Jurkat, Clone E6-1 (cell line): ENCODE results near the gene PRICKLE4.
"Not testable (repeated sequence)": the region's sequence is repeated elsewhere in the genome, so short reads cannot be mapped to it uniquely, and the experiment has no call there.

Experiments used
- DNase-seq: peaks from one replicate; pipeline ENCODE4 v3.0.0-alpha.2; 2011; ENCODE audit warnings: low read depth, low spot score
- H3K4me3 ChIP-seq: 2 replicates; pipeline ENCODE4 v1.5.1; 2011; ENCODE audit warnings: mild to moderate bottlenecking, low read length, control low read depth, moderate library complexity

The PRICKLE4 gene

DNA sequence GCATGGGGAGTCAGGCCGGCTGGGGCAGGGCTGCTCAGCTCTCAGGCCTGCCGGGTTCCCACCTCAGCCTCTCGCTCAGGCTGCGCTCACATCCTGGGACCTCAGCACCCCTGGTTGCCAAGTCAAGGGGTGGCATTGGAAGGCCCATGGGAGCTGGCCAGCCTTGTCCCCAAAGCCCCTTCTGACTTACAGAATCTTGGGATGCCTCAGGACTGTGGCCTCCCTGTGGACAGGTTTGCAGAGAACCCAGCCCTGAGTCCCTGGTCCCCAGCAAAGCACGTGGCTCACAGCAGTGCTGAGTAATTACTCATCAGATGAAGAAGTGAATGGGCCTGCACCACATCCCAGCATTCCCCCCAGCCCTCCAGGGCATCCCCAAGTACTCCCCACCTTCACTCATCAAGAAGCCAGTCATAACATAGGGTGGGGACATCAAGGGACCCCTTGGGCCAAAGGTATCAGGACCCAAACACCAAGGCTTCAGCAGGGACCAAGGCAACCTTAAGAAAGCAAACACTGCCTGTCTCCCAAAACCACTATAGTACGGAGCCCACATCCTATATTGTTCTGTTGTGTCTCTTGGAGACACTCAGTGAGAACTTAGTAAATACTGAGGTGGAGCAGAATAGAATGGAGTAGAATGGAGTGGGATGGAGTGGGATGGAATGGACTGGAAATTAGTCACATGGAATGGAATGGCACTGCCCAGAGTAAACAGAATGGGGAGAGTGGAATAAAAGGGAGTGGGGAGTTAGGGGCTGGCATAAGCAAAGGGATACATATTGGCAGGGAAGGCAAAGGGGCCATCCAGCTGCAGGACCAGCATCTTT, 37.0 kb upstream of the PRICKLE4 start:
- DNase-seq = no peak
- no peak overlapping the region for H3K4me3 ChIP-seq

DNA sequence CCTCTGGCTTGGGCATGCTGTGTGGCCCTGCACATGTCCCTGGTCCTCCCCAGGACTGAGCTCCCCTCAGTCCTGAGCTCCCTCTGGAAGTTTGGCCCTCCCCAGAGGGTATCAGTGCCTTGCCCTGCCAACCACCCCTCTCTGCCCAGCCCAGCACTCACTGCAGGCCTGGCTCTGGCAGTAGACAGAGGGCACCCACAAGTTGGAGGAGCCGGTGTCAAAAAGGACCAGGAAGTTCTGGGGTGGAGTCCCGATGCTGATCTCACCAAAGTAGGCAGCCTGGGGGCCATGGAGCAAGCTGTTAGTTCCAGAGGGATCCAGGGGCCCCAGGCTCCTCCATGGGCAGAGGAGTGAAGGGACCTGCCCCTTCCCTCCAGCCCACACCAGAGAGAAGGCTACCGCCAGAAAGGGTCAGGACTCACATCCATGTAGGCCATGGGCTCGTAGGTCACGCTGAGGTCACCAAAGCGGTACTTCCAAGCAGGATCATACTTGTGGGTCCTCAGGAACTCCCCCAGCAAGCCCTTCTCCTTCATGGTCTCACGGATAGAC, 36.3 kb upstream of the PRICKLE4 start:
- no peak for DNase-seq
- no peak overlapping the region for H3K4me3 ChIP-seq

DNA sequence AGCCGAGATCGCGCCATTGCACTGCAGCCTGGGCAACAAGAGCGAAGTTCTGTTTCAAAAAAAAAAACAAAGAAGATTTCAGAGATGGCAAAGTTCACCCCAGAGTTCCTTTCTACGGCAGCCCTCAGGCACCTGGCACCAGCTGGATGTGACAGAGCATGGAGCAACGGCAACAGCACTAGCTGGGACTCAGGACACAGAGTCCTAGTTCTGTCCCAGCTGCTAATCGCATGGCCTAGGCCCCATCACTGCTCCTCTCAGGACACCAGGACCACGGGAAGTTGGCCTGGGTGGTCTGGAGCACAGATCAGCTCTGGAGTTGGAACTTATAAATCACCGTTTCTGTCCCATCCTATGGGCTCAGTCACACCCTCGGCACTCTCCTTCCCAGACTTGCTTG, 34.5 kb upstream of the PRICKLE4 start:
- DNase-seq = no peak

DNA sequence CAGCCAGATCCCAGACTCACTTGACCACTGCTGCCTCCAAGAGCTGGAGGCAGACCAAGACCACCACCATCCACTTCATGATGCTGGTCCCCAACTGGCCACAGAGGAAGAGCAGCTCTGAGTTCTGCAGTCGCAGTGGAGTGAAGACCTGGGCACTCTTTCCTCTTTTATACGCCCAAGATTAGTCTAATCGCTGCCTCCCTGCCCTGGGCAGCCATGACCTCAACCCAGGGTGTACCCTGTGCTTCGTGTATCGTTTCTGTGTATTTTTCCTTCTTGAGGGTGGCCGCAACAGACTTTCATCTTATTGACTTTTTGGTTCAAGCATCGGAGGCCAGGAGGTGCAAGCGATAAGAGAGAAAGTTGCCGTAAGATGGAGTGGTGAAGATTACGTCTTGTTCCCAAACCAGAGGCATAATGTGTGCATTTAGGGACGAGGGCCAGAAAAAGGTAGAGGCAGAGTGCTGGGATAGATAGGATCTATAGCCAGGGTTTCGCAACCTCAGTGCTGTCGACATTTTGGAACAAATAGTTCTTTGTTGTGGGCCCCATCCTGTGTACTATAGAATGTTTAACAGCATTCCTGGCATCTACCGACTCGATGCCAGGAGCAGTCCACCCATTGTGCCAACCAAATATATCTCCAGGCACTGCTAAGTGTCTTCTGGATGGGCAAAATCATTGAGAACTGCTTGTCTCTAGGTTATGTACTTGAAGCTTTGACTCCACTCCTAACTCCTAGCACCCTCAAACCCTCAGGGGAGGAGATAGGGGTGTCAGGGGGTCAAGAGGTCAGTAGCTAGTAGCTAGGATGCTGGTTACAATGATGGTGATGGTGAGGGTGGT, 33.1 kb upstream of the PRICKLE4 start, which contains the start of gene PGC:
Gene PGC (minus strand): TSS at position 142 of the 846 bp plus-strand sequence. CDS start 63 bp downstream, at position 79.
- no peak within 1 kb of the TSS for H3K4me3 ChIP-seq
- no peak for DNase-seq

More for the DNA sequence above, 34.5 kb upstream of the PRICKLE4 start:
- no peak overlapping the region for H3K4me3 ChIP-seq

DNA sequence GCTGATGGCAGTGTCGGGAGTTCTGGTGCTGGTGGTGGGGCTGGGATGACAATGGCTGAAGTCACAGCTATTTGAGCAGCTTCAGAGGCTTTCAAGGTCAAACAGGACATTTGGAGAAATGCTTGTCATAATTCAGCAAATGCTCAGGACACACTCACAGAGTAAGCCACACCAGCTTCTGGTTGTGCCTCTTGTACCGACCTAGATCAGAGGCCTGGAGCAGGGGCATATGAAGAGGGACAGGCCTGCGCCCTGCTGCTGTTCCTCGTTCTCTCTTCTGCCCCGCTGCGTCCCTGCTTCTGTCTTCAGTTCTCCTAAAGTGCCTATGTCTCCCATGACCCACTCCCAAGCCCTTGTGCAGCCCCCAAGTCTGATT, 32.5 kb upstream of the PRICKLE4 start:
- DNase-seq = no peak
- H3K4me3 ChIP-seq = no peak overlapping the region

DNA sequence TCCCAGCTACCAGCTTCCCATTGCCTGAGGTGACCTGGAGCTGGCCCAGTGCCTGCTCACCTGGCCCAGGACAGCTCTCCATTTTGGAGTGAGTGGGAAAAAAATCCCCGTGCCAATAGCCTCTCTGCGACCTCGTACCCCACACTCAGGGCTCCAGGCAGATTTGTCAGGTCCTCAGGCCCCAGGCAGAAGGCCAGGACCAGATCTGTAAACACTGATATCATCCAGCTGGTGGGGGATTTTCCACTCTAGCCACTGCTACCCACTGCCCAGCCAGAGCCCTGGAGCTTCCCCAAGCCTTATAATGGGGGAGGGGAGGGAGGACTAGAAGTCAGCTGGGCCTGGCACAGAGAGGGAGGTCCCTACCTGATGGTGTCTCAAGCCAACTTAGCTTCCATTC, 32.0 kb upstream of the PRICKLE4 start:
- no peak overlapping the region for H3K4me3 ChIP-seq
- no peak for DNase-seq

DNA sequence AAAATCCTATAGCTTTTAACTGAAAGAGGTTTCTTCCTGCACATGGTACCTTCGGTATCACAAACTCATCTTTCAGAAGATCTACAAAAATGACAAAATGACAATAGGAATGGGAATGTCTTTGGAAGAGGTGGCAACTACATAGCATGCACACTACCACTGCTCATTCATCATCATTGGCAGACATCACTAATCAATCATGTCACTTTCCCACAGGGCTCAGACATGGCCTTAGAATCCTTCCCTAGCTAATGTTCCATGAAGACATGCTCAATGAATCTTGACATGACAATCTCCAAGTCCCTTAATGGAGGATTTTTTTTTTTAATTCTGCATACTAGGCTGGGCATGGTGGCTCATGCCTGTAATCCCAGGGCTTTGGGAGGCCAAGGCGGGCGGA, 30.2 kb upstream of the PRICKLE4 start:
- DNase-seq = no peak
- no peak overlapping the region for H3K4me3 ChIP-seq

DNA sequence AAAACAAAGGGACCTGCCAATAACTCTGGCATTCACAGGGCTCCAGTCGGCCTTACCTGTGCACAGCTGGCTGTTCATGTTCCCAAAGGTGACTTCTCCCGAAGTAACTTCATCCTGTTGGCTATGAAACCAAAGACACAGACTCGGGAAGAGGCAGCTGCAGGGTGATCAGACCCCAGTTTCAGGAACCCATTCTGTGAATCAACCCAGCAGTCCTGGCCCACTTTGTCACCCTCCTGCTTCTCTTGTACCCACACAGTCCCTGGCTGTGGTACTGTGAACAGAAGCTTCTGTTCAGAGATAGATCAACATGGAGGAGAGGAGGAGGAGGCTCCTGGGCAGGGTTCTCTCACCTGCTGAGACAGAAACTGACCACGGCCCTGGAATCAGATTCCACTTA, 24.7 kb upstream of the PRICKLE4 start:
- no peak overlapping the region for H3K4me3 ChIP-seq
- DNase-seq = no peak

DNA sequence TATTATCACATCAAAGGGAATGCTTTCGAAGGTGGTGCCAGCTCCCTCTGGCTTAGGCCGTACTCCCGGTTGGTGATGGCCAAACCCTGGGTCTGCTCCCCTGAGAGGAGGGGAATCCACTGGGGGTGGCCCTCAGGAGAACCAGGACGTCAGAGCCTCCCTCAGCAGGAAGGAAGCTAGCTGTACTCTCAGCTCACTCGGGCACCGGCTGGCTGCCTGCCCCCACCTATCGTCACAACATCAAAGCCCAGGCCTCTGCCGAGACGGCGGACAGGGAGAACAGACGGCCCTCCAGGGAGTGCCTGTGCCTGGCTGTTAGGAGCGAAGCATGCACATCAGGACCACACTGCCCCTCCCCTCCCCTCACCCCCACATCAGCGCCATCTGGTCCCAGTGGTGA, 24.2 kb upstream of the PRICKLE4 start:
- no peak for DNase-seq
- no peak overlapping the region for H3K4me3 ChIP-seq

DNA sequence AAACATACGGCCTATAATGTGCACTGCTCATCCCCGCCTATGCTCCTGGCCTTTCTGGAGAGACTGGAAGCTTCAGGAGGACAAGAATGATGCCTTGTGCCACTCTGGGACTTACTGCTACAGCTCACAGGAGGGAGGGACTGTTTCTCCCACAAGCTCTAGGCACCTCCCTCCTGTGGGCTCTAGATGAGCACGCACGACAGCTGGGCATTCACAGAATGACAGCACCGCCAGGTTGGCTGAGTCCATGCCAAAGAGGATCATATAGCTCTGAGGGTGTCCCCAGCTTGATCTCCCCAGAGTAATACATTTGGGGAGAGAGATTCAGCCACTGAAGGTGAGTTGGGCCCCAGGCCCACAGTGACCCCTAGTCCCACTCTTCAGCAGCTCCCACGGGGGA, 23.3 kb upstream of the PRICKLE4 start:
- no peak for DNase-seq
- H3K4me3 ChIP-seq = no peak overlapping the region

DNA sequence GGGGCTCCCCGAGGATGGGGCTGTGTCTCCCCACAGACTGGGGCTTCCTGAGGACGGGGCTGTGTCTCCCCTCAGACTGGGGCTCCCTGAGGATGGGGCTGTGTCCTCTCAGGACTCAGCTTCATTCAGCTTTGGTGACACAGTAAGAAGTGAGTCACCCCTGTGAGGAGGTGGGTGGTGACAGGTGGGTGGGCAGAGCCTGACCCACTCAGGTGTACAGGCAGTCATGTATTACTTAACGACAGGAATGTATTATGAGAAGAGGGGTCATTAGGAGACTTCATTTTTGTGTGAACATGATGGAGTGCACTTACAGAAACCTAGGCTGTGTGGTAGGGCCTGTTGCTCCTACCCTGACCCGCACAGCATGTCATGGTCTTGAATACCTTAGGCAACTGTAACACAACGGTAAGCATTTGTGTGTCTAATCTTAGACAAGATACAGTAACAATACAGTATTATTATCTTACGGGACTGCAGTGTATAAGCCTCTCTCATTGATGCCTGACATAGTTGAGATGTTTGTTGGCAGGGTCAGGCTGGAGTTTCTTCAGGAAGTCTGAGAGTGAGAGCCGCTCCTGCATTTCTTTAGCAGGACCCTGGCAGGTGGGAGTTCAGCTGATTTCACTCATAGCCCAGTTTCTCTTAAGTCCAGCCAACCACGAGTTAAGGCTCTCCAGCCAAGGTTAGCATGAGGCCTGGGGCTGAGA, 22.5 kb upstream of the PRICKLE4 start:
- DNase-seq = no peak
- no peak overlapping the region for H3K4me3 ChIP-seq

DNA sequence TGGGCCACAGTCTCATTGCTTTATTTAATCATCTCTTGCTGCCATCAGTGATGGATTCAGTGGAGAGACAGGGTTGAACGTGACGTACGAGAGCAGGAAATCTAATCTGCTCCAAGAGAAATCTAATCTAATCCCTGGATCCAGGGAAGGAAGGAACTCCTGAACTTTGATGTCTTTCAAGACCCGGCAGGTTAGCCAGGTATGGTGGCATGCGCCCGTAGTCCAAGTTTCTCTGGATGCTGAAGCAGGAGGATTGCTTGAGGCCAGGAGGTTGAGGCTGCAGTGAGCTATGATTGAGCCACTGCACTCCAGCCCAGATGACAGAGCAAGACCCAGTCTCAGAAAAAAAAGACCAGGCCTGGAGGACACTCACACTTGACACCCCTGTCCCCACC, 21.9 kb upstream of the PRICKLE4 start:
- DNase-seq = no peak
- H3K4me3 ChIP-seq = no peak overlapping the region

DNA sequence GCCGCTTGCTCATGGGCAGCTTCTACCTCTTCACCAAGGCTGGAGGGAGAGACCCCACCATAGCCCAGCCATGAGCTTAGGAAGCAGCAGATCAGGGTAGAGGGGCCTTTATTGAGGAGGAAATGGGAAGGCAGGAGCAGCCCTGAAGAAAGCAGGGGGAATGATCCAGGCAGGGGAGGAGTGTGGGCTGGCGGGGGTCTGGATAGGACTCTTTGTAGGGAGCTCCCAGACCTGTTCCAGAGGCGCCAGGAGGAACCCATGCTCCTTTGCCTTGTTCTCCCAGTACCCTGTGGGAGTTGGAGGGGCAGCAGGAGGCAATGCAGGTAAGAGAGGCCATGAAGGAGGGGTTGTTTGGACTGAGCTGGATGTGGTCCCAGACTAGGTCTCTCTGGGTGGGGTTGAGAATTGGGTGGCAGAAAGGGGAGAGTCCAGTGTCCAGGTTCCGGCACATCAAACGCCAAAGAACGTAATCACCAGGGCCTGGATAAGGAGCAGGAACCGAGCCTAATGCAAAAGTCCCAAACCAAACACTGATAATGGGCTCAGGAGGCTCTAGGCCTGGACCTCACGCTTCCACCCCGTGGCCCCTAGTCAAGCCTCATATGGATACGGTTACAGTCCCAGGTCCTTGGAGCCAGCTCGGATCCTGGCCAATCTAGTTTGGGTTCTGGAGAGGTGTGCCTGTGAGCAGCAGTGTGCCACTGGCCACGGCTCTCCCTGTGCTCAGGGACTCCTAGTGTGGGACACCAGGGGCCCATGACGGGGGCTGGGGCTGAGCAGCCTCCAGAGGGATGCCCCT, 21.3 kb upstream of the PRICKLE4 start:
- no peak for DNase-seq
- H3K4me3 ChIP-seq = no peak overlapping the region

DNA sequence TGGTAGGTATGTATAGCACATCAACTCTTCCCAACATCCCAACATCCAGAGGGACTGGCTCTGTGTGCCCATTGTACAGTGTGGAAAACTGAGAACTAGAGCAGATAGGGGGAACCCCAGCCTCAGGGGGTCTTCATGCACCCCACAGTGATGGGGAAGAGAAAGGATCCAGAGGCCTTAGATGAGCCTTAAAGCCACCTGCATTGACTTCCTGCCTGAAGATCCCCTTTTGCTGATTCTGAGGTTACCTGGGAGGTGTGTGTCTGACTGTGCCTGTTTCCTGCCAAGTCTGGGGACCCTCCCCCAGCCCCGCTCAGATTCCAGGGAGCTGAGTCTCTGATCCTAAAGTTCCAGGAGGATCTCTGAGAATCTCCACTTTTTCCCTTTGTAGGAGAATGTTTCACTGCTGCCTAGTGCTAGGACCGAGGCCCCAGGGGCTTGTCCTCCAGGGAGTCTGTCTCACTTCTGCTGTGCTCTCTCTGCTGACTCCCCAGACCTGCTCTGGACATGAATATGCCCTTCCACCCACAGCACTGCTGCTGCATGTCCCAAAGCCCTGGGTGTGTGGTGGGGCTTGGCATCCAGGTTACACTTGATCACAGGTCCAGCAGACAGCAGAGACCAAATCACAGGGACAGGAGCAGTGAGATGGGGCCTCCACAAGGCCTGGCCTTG, 20.5 kb upstream of the PRICKLE4 start:
- DNase-seq = no peak
- no peak overlapping the region for H3K4me3 ChIP-seq

DNA sequence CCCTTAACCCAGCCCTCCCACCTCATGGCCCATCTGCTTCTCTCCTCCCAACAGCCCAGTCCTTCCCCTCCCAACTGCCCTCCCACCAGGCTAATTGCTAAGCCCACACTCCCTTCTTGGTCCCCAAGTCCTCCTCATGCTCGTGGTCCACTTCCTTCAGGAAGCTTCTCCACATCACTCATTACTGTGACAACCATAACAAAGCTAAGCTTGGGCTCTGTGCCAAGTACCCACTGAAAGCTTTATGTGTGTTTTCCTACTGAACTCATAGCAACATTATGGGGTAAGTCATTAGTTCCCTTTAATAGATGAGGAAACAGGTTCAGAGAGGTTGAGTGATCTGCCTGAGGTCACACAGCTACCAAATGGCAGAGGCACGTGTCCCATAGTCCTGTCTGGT, 17.1 kb upstream of the PRICKLE4 start:
- H3K4me3 ChIP-seq = no peak overlapping the region
- no peak for DNase-seq

DNA sequence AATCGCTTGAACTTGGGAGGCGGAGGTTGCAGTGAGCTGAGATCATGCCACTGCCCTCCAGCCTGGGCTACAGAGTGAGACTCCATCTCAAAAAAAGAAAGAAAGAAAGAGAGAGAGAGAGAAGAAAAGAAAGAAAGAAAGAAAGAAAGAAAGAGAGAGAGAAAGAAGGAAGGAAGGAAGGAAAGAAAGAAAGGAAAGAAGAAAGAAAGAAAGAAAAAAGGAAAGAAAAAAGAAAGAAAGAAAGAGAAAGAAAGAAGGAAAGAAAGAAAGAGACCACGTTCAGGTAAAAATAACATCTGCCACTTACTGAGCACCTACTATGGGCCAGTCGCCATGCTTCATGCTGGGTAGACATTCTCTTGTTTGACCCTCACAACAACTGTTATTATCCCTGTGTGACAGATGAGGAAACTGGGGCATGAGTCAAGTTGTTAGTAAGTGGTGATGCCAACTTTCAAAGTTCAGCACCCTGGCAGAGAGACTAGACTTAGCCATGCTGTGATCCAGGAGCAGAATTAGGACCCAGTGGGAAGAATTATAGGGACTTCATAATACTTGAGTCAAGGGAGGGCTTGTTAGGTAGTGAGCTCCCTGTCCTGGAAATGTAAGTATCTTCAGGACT, 14.4 kb upstream of the PRICKLE4 start:
- not testable (repeated sequence) for DNase-seq, H3K4me3 ChIP-seq

DNA sequence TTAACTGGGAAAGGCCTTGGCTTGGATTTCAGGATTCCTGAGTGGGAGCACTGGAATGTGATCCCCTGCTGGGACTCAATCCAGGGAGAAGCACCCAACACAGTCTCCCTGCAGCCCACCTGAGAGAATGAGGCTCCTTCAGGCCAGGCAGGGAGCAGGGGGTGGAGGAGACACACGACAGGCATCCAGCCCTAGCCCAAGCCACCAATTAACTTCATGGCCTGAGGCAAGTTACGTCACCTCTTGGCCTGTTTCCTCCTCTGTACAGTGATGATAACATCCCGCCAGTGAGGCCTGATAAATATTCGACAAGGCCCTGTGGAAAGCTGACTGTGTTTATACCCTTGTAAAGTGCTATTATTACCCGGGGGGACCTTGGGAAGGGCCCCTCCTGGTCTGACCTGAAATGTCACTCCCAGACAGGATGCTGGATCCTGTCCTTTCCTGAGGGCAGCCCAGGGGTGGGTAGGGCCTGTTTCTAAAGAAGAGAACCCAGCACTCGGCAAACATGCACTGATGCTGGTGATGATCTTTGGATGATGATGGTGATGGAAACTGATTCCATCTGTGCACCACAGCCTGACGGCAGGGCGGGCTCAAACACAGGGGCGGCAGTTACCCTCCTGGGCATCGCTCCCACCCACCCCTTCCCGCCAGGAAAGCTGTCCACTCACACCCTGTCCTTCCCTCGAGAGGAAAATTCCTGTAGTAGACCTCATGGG, 13.3 kb upstream of the PRICKLE4 start:
- DNase-seq = no peak
- no peak overlapping the region for H3K4me3 ChIP-seq
